ENCODE data around the gene TTLL11.
A peak's percentile ranks its signal among the peaks of the same experiment; 100 is the strongest.

Gene TTLL11, protein sequence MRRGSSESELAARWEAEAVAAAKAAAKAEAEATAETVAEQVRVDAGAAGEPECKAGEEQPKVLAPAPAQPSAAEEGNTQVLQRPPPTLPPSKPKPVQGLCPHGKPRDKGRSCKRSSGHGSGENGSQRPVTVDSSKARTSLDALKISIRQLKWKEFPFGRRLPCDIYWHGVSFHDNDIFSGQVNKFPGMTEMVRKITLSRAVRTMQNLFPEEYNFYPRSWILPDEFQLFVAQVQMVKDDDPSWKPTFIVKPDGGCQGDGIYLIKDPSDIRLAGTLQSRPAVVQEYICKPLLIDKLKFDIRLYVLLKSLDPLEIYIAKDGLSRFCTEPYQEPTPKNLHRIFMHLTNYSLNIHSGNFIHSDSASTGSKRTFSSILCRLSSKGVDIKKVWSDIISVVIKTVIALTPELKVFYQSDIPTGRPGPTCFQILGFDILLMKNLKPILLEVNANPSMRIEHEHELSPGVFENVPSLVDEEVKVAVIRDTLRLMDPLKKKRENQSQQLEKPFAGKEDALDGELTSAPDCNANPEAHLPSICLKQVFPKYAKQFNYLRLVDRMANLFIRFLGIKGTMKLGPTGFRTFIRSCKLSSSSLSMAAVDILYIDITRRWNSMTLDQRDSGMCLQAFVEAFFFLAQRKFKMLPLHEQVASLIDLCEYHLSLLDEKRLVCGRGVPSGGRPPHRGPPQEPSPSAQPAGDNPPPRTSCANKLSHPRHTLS

DNA sequence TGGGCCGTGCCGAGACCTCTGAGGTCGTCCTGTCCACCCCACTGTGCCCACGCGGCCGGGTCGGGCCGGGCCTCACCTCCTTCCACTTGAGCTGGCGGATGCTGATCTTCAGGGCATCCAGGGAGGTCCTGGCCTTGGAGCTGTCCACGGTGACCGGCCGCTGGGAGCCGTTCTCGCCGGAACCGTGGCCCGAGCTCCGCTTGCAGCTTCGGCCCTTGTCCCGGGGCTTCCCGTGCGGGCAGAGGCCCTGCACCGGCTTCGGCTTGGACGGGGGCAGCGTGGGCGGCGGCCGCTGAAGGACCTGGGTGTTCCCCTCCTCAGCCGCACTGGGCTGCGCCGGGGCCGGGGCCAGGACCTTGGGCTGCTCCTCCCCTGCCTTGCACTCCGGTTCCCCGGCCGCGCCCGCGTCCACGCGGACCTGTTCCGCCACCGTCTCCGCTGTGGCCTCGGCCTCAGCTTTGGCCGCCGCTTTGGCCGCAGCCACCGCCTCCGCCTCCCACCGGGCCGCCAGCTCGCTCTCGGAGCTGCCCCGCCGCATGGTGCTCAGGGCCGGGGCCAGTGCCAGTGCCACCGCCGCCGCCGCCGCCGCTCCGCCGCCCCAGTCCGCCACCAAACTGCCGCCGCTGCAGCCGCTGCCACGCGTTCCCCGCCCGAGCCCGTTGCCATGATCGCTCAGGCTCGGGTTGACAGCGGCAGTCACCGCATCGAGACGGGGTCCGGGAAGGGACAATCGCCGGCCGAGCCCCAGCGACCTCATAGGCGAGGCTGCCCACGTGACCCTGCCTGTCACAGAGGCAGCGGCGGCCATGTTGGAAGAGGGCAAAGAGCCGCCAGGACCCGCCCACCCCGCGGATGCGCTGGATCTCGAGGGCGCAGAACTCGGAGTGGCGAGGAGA lies at the start of gene TTLL11:
Gene TTLL11, minus strand, starts transcription at position 698 of the 896 bp plus-strand sequence. Its CDS starts 160 bp downstream, at position 538.
- DNase-seq = peak; percentile 94 to 95

DNA sequence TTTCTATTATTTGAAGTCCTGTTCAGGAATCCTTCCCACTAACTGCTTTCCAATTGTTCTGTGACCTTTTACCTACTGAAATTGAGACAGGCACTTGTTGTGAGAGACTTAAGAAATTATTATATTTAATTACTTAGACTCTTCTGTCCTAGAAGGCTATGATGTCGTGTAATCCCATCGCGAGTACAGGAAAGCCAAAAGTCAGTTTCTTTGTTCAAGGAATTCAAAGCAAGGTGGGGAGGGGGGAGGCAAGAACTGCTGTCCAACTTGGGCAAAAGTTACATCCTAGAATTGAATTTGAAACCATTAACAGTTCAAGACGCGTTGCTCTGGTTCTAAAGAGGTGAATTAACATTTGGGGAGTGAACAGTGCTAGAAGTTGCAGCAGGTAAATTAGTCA lies 48.6 kb upstream of the TTLL11 start:
- DNase-seq = no peak

DNA sequence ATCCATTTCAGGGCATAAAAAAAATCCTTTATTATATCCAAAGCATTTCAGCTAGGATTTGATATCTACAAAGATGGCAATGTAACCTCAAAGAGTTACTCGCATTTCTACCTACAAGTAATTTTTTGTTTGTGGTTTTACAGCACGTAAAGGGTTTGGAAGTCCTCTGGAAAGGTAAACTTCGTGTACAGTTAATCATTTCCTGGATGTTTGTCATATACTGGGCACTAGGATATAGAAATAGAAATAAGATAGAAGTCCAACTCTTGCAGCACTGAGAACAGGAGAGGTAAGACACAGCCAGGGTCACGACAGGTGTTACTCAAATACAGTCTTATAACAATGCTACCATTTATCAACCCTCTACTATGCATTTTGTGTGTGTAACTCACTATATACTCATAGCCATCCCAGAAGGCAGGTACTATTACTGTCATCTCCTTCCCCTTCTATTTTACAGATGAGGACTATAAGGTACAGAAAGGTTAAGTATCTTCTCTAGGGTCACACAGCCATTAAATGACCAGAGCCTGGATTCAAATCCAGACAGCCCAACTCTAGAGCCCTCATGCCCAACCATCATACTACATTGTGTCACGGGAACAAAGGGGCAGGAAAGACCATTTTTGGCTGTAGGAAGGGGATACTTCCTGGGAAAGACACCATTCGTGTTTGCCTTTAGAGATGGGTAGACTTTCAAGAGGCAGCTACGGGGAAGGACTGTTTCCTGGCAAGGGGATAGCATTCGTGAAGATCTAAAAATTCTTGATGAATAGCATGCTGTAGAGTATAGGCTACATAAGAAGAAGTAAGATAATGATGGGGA lies 47.5 kb upstream of the TTLL11 start:
- DNase-seq = no peak

DNA sequence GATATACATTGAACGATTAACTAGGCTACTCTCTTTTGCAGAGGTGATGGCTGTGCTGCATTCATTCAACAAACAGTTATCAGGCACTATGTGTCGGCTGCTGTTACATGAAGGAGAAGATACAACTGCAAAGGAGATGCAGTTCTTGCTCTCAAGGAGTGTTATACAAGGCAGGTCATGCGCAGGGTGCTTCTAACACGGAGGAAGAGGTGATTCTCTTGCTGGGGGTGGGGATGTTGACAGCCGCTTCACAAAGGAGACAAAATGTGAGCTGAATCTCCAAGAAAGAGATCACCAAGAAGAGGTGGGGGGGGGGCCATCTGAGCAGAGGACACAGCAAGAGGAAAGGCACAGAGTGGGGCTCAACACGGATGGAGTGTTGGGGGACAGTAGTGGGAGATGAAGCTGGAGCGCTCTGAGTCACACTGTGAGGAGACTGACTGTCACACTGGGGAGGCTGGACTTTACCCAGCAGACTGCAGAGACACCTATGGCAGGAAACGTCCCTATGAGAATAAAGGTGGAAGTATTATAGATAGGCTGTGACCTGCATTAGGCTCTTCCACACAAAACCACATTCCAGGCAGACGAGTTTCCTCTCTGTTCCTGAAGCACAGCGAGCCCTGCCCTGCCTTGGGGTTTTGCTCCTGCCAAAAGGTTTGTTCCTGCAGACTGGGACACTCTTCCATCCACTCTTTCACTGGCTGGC lies 45.6 kb upstream of the TTLL11 start:
- DNase-seq = no peak

DNA sequence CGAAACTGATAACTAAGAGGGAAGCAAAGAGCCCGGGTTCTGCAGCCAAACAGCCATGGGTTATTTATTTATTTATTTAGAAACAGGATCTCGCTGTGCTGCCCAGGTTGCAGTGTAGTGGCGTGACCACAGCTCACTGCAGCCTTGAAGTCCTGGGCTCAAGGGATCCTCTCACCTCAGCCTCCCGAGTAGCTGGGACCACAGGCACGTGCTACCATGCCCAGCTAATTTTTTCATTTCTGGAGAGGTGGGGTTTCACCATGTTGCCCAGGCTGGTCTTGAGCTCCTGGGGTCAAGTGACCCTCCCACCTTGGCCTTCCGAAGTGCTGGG lies 42.4 kb upstream of the TTLL11 start:
- no peak for DNase-seq

DNA sequence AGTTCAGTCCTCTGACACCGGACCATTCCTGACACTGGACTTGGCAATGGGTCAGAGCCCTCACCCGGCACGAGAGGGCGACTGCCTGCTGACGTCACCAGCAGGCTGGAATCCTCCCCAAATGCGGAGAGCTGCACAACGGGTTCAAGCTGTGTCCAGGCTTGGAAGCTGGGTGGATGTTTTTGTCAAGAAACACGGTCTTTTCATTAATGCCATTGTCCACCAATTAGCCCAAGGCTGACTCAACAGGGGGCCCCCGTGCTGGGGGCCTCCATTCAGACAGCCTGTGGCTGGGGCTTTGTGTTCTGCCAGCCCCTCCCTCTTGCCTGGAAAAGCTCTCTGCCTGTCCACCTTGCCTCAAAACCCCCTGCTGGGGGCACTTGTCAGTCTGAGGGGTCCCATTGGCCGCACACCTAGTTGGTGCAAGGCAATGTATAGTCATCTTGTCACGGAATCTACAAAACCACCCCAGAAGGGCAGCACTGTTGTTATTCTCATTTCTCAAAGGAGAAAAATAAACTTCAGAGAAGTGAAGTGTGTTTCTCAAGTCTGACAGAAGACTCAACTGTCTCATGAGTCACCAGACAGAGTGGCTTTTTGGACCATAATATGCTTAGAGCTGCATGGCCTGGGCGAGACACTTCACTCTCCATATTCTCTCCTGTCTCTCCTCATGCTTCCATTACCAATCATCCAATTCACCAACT lies 41.9 kb upstream of the TTLL11 start:
- no peak for DNase-seq

DNA sequence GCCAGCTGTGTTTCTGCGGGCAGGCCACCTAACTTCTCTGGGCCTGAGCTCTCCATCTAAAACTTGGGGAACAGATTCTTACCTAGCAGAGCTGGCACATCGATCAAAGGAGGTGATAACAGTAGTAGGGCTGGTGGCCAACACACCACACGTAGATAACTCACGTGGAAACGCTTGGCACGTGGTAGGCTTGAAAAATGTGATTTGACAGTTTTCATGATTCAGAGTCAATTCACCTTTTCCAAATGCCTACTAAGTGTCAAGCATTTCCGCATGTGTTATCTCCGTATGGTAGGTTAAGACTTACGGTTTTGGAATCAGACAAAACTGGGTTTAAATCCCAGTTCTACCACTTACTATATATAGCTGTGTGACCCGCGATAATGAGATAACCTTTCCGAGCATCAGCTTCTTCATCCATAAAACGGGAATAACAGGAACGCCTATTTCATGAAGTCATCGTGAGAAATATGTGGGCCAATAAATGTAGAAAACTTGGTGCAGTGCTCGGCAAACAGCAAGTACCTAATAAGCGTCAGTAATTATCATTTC lies 41.0 kb upstream of the TTLL11 start:
- DNase-seq = no peak

DNA sequence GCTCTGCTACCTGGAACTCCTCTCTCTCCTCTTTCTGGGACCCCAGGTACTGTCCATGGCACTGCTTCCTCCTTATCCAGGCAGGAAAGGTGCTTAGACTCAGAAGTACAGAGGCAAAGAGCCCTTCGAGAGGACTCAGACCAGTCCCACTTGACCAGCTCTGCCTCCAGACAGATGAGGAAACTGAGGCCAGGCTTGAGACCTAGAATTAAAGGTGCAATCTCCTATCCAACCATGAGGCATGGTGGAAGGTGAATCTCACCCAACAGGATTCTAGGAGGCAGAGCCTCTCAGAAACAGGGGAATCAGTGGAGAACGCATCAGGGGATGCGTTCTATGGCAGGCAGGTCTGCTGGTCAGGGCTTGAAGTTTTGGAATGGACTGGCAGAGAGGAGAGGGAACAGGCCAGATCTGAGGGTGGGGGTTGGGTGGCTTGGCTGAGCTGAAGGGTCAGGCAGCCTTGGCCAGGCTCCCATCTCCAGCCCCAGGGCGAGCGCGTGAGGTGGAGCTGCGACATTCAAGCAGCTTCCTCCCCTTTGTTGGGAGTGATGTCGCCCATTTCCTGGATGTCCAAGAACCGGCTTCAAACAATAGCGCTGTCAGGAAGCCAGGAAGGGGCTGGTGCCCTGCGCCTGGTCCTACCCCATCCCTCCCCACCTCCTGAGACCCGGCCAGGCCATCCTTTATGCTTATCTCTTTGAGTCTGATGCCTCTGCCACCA lies 40.3 kb upstream of the TTLL11 start:
- DNase-seq = no peak

DNA sequence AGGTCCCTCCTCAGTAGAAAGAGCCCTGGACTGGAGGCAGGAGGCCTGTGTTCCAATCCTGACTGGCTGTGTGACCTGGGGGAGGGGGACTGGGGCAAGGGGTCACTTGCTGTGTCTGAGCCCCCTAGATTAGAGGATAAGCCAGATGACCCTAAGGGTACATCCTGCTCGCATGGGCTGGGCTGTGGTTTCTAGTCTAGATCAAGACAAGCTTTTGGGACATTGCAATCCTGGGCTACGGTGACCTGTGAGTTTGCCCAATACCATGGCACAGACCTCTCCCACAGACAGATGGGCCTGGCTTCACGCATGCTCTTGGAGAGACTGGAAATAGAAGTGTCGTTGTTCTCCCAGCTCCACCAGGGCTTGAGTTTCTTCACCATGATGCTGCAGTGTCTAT lies 39.4 kb upstream of the TTLL11 start:
- no peak for DNase-seq

DNA sequence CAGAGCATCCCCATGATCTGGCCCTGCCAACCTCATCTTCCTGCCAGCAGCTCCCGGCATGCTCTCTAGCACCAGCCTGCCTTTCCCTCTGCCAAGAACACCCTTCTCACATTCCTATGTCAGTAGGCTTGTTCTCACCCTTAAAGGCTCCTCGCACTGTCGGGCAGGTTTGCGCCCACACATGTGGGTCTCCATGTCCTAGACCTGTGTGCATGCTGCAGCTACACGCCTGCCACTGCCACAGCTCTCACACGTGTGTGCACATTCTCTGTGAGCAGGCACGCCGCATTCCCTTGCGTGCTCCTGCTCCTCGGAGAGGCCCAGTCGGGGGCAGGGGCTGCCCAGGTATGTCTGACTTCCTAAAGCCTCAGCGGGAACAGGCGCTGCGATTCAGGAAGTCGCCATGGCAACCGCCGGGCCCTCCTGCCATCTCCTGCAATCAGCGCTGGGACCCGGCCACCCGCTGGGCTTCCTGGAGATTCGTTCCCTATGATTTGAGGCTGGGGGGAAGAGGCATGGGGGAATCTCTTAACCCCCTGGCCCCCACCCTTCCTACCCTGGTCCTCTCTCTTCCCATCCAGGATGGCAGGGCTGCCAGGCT lies 38.4 kb upstream of the TTLL11 start:
- DNase-seq = no peak

DNA sequence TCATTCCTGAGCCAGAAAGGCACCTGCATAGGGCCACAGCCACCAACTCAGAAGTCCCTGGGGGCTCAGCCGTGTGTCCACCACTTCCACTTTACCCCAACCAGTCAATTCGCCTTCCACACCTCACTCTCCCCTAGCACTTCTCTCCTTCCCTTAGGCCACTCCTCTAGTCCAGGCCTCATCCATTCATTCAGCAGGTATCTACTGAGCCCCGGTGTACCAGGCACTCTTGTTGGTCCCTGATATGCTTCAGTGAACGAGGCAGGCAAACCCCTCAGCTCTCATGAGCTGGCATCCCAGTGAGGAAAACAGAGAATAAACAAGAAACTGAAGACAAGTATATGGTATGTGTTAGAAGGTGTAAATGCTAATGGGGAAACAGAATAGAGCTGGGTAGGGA lies 37.7 kb upstream of the TTLL11 start:
- no peak for DNase-seq

DNA sequence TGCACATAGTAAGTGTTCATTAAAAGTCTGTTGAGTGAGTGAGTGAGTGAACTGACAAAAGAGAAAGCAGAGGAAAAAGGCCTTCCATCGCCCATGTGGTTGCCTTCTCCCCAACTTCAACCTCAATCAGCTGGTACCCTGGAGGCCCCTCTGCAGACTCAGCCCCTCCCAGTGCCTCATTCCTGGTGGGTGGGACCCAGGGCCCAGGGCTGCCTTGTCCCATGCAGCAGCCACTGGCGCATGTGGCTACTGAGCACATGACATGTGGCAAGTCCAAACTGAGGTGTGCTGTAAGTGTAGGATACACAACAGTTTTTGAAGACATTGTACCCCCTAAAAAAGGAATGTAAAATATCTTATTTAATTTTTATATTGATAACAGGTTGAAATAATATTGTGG lies 36.9 kb upstream of the TTLL11 start:
- DNase-seq = no peak

DNA sequence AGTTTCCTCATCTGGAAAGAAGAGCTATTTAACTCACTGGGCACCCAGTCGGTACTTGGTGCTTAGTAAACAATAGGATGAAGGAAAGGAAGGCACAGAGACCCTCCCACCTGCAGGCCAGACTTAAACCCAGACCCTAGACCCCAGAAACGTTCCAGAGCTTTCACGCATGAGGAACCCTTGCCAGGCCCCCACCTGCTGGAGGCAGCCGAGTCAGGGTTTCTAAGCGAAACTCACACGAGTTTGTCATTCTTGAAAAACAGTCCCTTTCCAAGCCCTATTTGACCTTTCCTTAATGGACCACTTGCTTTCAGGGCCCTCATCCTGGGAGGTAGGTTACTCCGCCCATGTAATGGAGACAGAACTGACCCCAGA lies 35.8 kb upstream of the TTLL11 start:
- DNase-seq = no peak

DNA sequence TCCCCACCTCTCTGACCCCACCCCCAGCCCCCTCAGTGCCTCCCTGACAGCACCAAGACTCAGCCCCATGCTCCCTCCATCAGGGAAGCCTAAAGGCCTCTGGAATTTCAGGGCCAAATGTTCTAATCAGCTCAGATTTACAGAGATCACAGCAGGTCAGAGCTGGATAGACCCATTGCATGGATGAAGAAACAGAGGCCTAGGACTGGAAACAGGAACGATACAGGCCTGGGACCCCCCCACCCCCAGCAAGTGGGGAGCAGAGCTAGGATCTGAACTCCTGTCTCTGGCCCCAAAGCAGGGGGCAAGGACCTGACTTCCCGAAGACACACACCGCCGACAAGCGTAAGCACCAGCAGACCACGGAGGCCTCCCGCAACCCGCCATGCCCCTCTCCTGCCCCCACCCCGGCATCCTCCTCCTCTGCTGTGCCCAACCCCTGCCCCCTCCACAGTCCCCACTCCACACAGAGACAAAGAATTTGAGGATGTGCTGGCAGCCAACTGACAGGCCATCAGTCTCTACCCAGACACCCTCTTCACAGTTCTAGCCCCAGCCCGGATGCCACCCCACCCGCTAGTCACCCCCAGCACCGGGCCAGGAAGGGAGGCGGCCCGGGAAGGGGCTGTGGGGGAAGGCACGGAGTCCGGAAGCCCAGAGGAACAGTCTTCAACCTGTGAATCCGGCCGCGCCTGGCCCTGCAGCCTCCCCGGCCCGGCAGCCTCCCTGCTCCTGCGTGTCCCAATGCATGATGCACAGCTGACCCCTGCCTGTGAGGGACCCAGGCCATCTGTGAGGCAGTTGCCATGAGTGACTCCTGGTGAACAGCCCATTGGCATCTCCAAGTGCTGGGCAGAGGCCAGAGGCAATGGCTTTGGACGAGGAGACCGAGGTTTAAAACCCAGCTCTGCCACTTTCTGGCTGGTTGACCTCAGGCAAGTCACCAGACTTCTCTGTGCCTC lies 35.2 kb upstream of the TTLL11 start:
- DNase-seq = no peak

DNA sequence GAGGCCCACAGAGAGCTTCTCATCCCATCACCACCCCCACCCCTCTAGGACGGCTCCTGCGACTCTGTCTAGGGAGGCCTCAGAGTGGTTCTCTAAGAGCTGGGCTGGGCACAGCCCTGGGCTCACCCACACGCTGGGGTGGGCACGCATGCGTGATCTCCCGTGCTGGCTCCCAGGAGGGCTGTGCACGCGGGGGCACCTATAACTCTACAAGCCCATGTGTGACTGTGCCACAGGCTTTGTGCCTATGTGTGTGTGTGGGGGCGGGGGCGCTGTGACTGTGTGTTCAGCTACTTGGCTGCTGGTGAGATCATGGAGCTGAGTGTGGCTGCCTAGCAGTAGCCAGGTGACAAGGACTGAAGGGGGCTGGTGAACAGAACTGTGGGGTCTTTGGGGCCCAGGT lies 34.3 kb upstream of the TTLL11 start:
- no peak for DNase-seq

DNA sequence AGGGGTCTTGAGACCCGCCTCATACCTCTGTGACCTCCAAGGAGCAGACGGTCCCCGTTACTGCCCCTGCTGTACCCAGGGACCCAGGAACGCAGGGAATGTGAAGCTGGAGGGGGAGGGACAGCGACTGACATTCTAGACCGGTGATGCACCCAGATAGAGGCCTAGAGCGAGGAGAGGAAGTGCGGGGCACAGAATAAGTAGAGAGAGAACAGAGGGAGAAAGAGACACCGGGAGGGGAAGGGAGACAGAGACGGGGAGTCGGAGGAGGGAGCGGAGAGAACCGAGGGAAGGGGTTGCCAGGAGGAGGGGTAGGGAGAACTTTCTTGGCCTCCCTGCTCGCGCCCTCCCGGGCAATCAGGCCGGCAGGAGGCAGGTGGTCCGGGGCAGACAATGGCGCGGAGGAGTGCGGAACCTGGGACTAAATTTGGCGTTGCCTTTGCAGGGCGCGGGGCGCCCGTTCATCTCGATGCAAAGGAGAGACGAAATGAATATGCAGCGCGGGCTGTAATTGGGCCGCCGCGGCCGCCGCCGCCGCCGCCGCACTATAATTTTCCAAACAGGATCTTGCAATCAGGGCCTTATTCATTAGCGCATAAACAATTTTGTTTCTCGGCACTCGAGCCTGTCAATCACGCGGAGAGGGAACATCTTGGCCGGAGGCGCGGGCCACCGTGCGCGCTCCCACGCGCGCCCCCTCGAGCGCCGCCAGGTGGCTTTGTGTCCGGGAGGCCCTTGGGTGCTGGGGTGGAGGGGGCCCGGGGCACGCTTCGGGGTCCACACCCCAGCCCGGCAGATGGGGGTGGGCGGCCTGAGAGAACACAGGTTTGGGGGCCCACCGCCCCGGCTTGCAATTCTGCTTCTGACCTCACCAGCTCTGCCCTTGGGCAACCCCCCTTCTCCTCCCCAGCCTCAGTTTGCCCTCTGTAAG lies 33.5 kb upstream of the TTLL11 start:
- DNase-seq = no peak

DNA sequence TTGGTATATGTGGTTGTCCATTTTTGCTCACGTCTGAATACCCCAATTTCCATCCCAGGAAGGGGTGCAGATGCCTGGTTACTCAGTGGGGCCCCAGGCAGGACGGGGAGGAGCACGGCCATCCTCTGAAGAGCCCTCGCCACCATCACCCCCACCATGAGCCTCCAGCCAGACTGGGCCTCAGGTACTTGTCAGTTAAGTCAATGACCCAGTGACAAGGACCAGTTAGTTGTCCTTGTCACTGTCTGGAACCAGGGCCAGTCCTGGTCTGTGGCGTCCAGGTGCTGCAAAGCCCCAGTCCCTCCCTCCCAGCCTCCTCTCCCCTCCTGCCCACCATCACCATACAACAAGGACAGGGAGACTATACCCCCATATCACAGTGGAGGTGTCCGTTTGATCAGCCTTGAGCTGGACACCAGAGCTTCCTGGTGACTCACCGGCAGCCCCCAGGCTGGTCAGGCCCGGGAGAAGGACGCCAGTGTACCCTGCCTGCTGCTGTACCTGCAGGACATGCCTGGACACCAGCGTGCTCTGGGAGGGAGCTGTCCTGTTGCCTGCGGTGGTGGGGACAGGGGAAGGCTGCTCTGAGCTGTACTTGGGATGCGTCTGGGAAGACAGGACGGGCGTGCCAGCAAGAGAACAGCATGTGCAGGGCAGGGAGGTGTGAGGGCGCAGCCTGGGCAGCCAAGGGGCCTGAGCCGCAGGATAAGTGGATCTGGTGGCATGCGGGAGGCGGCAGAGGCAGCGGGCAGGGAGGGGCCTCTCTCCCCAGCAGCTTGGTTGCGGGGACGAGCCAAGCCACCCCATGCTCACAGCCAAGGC lies 32.6 kb upstream of the TTLL11 start:
- DNase-seq = no peak
